ENCODE data around the gene OSGEP. TPM values are rescaled to one million over a fixed set of nuclear protein-coding genes. Genes with fewer than 3 reads are reported as not detected.
"Not testable (repeated sequence)": the region's sequence is repeated elsewhere in the genome, so short reads cannot be mapped to it uniquely, and the experiment has no call there.

Gene OSGEP
- total RNA-seq, 1 experiment from 2014 or later: 34.1 TPM

DNA sequence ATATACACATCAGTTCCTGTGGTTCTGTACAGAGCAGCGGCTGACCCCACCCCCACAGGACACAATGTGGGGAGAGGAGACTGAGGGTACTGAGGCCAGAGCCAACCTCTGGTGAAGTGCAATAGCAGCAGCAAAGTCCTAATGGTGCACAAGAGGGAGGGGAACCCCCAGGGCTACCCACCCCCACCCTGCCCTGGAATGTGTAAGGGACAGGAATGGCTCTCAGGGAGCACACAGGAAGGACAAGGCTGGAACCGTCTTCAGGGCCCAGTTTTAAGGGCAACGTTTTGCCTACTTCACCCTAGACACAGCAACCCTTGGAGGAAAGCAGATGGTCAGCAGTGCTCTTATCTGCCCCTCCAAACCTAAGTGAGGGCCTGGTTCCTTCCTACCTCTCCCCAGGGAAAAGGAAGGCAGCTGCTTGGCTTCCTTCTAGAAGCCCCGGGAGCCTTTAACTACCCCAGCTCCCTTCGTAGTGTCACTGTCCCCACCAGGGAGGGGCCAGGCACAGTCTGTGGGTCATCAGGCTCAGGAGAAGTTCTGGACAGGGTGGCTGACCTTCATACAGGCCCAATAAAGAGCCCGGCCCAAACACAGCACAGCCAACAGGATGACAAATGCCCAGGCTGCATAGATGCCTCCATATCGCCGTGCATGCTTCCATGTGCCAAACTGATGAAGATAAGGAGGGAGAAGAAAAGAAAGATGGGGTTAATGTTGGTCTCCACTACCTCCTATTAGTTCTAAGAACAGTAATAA is 3.6 kb upstream of the OSGEP start:
- no peak overlapping the region for H3K4me3 ChIP-seq
- no peak overlapping the region for H3K27ac ChIP-seq
- no peaks in the 10 kb centered on the region for H3K27me3 ChIP-seq
- no peaks in the 10 kb centered on the region for H3K9me3 ChIP-seq (replicated peaks)
- no peak for DNase-seq
- H3K36me3 ChIP-seq: peaks cover 20% of the 10 kb centered on the region
- H3K4me1 ChIP-seq: 0 out of 2 replicates have a peak, but pooled peaks cover 2% of the 10 kb centered on the region

DNA sequence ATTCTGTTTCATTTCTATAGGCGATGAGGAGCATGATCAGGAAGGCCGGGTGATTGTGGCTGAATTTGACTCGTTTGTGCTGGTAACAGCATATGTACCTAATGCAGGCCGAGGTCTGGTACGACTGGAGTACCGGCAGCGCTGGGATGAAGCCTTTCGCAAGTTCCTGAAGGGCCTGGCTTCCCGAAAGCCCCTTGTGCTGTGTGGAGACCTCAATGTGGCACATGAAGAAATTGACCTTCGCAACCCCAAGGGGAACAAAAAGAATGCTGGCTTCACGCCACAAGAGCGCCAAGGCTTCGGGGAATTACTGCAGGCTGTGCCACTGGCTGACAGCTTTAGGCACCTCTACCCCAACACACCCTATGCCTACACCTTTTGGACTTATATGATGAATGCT is 2.4 kb upstream of the OSGEP start:
- DNase-seq: no peak
- no peaks in the 10 kb centered on the region for H3K27me3 ChIP-seq
- no peak overlapping the region for H3K27ac ChIP-seq
- H3K36me3 ChIP-seq: peaks cover 20% of the 10 kb centered on the region
- no peaks in the 10 kb centered on the region for H3K9me3 ChIP-seq (replicated peaks)
- H3K4me3 ChIP-seq: no peak overlapping the region
- no peaks in the 10 kb centered on the region for H3K4me1 ChIP-seq

DNA sequence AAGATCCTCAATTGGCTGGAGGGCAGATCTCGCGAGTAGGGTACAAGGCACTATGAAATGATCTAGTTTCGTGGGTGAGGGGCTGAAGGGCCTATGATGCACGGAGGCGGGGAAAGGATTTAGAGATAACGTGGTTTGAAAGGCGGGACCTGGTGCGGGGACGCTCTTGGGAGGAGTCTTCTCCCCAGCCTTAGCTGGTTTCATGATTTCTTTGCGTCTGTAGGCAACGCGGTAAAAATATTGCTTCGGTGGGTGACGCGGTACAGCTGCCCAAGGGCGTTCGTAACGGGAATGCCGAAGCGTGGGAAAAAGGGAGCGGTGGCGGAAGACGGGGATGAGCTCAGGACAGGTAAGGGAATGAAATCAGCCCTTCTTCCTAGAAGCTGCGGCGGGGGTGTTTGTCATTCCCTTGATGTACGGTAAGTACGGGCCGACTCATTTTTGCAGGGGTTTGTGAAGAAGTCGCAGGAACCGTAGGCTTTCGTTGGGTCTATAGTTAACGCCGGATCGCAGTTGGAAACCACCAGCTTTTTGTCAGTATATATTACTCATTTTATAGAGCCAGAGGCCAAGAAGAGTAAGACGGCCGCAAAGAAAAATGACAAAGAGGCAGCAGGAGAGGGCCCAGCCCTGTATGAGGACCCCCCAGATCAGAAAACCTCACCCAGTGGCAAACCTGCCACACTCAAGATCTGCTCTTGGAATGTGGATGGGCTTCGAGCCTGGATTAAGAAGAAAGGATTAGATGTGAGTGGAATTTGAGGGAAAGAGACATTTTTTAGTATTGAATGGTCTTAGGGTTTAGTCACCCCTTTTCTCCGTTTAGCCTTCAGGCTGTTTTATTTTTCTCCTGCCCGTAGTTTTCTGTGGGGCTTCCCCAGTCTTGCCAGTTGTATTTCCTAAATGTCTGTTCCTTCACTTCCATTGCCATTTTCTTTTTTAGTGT is 1.0 kb upstream of the OSGEP start:
- H3K9me3 ChIP-seq (replicated peaks): no peaks in the 10 kb centered on the region
- H3K36me3 ChIP-seq: peaks cover 22% of the 10 kb centered on the region
- H3K27ac ChIP-seq: peak overlapping the region; percentile 98
- no peaks in the 10 kb centered on the region for H3K27me3 ChIP-seq
- no peaks in the 10 kb centered on the region for H3K4me1 ChIP-seq
- DNase-seq: no peak
- peak overlapping the region; percentile 80 for H3K4me3 ChIP-seq

DNA sequence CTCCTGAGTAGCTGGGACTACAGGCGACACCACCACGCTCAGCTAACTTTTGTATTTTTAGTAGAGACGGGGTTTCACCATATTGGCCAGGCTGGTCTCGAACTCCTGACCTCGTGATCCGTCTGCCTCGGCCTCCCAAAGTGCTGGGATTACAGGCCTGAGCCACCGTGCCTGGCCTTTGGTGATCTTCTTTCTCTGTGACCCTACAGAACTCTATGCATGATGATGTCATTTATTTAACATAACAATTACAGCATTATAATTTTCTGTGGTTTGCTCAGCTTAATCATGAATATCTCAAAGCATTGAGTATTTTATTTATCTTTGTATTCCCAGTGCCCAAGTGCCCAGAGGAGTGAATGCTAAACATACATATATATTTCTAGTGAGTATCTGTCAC is 1.8 kb downstream of the OSGEP start:
- H3K36me3 ChIP-seq: peaks cover 25% of the 10 kb centered on the region
- H3K27ac ChIP-seq; H3K4me1 ChIP-seq; DNase-seq; H3K4me3 ChIP-seq; H3K27me3 ChIP-seq; H3K9me3 ChIP-seq (replicated peaks): not testable (repeated sequence)

- Histone ChIP-seq H3K4me3 (no peak overlapping the region), H3K4me1 (no peaks in the 10 kb centered on the region), H3K36me3 (peaks cover 22% of the 10 kb centered on the region), H3K27me3 (no peaks in the 10 kb centered on the region), H3K27ac (no peak overlapping the region), H3K9me3 (replicated peaks) (no peaks in the 10 kb centered on the region)
- DNase-seq: no peak
Observed at GRCh38 chr14:20446889-20447288, 7.7 kb downstream of the OSGEP start.

DNA sequence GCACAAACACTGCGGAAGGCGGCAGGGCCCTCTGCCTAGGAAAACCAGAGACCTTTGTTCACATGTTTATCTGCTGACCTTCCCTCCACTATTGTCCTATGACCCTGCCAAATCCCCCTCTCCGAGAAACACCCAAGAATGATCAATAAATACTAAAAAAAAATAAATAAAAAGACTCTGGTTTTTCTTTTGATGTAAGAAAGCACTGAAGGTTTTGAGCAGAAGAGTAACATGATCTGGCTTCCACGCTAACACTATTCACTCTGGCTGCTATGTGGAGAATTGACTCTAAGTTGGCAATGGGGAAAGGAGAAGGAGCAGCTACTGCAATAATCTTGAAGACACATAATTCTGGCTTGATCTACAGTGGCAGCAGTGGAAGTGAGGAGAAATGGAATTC is 11.0 kb downstream of the OSGEP start:
- not testable (repeated sequence) for H3K4me1 ChIP-seq; H3K27ac ChIP-seq; H3K27me3 ChIP-seq; H3K9me3 ChIP-seq (replicated peaks); DNase-seq; H3K4me3 ChIP-seq
- peaks cover 12% of the 10 kb centered on the region for H3K36me3 ChIP-seq

DNA sequence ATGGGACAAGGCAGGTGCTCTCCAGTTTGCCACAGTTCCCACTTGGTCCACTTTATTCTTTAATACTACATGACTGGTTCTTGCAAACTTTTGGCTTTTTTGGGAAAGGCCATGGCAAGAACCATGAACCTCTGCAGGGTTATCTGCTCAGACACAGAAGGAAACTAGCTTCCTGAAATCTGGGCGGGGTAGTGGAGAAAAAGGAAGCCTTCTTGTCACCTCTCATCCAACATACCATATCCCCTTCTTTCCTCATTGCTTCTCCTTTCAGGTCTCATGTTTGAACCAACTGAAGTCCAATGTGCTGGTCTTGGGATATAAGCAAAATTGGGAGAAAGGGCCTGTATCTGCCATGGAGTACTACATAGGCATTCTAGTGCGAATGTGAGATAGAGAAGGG is 13.2 kb downstream of the OSGEP start:
- Histone ChIP-seq H3K4me1 (no peaks in the 10 kb centered on the region), H3K4me3 (no peak overlapping the region)

GRCh38 chr14:20440882-20441281 is 13.7 kb downstream of the OSGEP start:
- Histone ChIP-seq H3K4me3 (no peak overlapping the region), H3K27ac (no peak overlapping the region), H3K27me3 (no peaks in the 10 kb centered on the region), H3K9me3 (replicated peaks) (no peaks in the 10 kb centered on the region), H3K36me3 (no peaks in the 10 kb centered on the region), H3K4me1 (no peaks in the 10 kb centered on the region)
- DNase-seq: no peak

More for the DNA sequence above, 13.2 kb downstream of the OSGEP start:
- no peak overlapping the region for H3K27ac ChIP-seq
- H3K36me3 ChIP-seq: peaks cover 2% of the 10 kb centered on the region
- no peaks in the 10 kb centered on the region for H3K9me3 ChIP-seq (replicated peaks)
- no peak for DNase-seq
- H3K27me3 ChIP-seq: no peaks in the 10 kb centered on the region

DNA sequence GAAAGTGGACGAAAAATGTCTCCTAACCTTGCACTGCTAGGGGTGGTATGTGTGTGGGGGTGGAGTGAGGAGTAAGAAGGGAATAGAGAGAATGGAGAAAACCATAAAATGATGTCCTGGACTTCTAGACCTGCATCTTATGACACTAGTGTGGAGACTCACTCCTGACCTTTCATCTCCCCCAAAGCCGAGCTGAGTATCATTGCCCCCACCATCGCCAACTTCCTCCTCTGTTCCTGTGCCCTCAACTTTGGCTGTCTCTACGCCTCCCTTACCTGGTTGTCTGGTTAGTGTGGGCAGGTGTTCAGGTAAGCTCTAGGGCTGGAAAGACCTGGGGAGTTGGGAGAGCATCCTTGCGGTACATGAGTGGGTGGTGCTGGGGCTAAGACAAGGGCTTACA is 14.1 kb downstream of the OSGEP start:
- DNase-seq: no peak
- no peaks in the 10 kb centered on the region for H3K9me3 ChIP-seq (replicated peaks)
- H3K4me3 ChIP-seq: no peak overlapping the region
- H3K36me3 ChIP-seq: no peaks in the 10 kb centered on the region
- no peaks in the 10 kb centered on the region for H3K27me3 ChIP-seq
- no peak overlapping the region for H3K27ac ChIP-seq
- H3K4me1 ChIP-seq: no peaks in the 10 kb centered on the region

DNA sequence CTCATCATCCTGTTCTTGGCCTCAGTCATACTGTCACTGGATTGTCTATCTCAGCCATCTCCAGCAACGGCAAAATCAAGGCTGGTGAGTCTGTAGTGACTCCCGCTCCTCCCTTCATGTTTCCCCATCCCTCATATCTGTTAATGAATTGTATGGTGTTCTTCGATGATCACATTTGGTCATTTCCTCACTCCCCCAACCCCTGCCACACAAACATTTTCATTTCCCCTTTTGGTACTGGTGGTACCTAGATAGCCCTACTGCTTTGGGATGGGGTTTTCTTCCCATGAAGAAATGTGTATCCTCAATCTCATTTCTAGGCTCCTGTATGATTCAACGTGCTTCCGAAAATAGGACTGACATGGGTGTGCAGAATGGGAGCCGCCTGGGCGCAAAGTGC is 15.9 kb downstream of the OSGEP start:
- Histone ChIP-seq H3K9me3 (replicated peaks) (no peaks in the 10 kb centered on the region), H3K27me3 (no peaks in the 10 kb centered on the region), H3K4me3 (no peak overlapping the region), H3K36me3 (no peaks in the 10 kb centered on the region), H3K4me1 (no peaks in the 10 kb centered on the region), H3K27ac (no peak overlapping the region)
- DNase-seq: no peak

DNA sequence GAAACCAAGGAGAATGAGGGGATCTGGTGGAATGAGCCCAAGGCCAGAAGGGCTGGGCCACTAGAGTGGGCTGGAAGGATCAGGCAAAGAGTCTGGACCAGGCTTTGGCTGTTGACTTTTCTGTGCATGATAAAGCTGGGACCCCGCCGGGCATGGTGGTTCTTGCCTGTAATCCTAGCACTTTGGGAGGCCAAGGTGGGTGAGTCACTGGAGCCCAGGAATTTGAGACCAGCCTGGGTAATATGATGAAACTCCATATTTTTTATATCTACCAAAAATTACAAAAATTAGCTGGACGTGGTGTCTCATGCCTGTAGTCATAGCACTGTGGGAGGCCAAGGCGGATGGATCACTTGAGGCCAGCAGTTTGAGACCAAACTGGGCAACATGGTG is 18.3 kb downstream of the OSGEP start:
- Histone ChIP-seq H3K4me1 (no peaks in the 10 kb centered on the region), H3K27ac (no peak overlapping the region), H3K4me3 (no peak overlapping the region), H3K27me3 (no peaks in the 10 kb centered on the region), H3K9me3 (replicated peaks) (no peaks in the 10 kb centered on the region), H3K36me3 (no peaks in the 10 kb centered on the region)
- no peak for DNase-seq

GRCh38 chr14:20435582-20436362 is 18.8 kb downstream of the OSGEP start, which contains the start of gene KLHL33:
KLHL33 (minus strand) TSS chr14:20436166; CDS start chr14:20435811, 355 bp downstream.
- Histone ChIP-seq H3K36me3 (no peaks in the 10 kb centered on the region), H3K4me1 (no peaks in the 10 kb centered on the region), H3K27ac (no peak within 1 kb of the TSS), H3K27me3 (no peaks in the 10 kb centered on the region), H3K4me3 (no peak within 1 kb of the TSS), H3K9me3 (replicated peaks) (no peaks in the 10 kb centered on the region)
- DNase-seq: no peak

GRCh38 chr14:20434701-20435581 is 19.7 kb downstream of the OSGEP start:
- Histone ChIP-seq H3K4me3 (no peak overlapping the region), H3K4me1 (no peaks in the 10 kb centered on the region), H3K9me3 (replicated peaks) (no peaks in the 10 kb centered on the region), H3K27ac (no peak overlapping the region), H3K27me3 (no peaks in the 10 kb centered on the region), H3K36me3 (no peaks in the 10 kb centered on the region)
- no peak for DNase-seq
